C4-2B (cell line): ENCODE data around the gene ANKRD63.

Experiments
- H3K27ac ChIP-seq: fragments of 450-650 bp; 2 replicates; pipeline ENCODE4 v1.5.1; 2017
- ZFX ChIP-seq: fragments of 450-650 bp; IDR thresholded peaks from 2 replicates; pipeline ENCODE4 v1.6.1; 2017
- TF ChIP-seq, protein P1 (sequence below): fragments of 450-650 bp; conservative IDR thresholded peaks from 2 replicates; pipeline ENCODE4 v1.5.1; 2017; ENCODE audit warnings: mild to moderate bottlenecking

ANKRD63 gene

GRCh38 chr15:40252438-40253166, 30.3 kb downstream of the ANKRD63 start:
- no peak overlapping the region for H3K27ac ChIP-seq
- no peak for TF ChIP-seq ZFX
- TF ChIP-seq, protein P1, sequence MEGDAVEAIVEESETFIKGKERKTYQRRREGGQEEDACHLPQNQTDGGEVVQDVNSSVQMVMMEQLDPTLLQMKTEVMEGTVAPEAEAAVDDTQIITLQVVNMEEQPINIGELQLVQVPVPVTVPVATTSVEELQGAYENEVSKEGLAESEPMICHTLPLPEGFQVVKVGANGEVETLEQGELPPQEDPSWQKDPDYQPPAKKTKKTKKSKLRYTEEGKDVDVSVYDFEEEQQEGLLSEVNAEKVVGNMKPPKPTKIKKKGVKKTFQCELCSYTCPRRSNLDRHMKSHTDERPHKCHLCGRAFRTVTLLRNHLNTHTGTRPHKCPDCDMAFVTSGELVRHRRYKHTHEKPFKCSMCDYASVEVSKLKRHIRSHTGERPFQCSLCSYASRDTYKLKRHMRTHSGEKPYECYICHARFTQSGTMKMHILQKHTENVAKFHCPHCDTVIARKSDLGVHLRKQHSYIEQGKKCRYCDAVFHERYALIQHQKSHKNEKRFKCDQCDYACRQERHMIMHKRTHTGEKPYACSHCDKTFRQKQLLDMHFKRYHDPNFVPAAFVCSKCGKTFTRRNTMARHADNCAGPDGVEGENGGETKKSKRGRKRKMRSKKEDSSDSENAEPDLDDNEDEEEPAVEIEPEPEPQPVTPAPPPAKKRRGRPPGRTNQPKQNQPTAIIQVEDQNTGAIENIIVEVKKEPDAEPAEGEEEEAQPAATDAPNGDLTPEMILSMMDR: no peak

- TF ChIP-seq, protein P1: no peak
- TF ChIP-seq ZFX: no peak
Observed at GRCh38 chr15:40252141-40252437, 30.8 kb downstream of the ANKRD63 start.

GRCh38 chr15:40251486-40252140, 31.3 kb downstream of the ANKRD63 start:
- no peak for TF ChIP-seq ZFX
- TF ChIP-seq, protein P1: no peak
- H3K27ac ChIP-seq: no peak overlapping the region

More at GRCh38 chr15:40252141-40252437, 30.8 kb downstream of the ANKRD63 start:
- H3K27ac ChIP-seq: no peak overlapping the region

GRCh38 chr15:40250771-40251483, 31.9 kb downstream of the ANKRD63 start:
- no peak overlapping the region for H3K27ac ChIP-seq
- no peak for TF ChIP-seq ZFX
- TF ChIP-seq, protein P1: no peak

DNA sequence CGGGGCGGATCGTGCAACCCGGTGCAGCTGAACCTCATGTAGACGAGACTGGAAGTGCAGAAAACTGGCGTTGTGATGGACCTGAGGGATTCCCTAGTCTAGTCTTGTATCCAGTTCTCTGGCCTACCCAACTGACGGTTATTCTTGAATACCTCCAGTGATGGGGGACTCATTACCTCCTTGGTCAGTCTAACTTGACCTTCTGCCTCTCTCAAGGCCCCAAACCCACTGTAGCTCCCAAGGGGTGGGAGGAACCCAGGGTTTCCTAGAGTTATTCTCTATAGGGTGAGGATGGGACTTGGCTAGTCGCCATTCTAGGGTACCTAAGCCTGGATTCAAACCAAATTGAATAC, 32.6 kb downstream of the ANKRD63 start:
- TF ChIP-seq ZFX: no peak
- TF ChIP-seq, protein P1: no peak
- no peak overlapping the region for H3K27ac ChIP-seq

GRCh38 chr15:40249477-40250303, 33.2 kb downstream of the ANKRD63 start:
- TF ChIP-seq, protein P1: no peak
- no peak for TF ChIP-seq ZFX
- H3K27ac ChIP-seq: no peak overlapping the region
